ENCODE results near the gene KIAA1586. TPM values are rescaled to one million over a fixed set of nuclear protein-coding genes. Genes with fewer than 3 reads are reported as not detected.
A peak's percentile ranks its signal among the peaks of the same experiment; 100 is the strongest.
"Not testable (repeated sequence)": the region's sequence is repeated elsewhere in the genome, so short reads cannot be mapped to it uniquely, and the experiment has no call there.

KIAA1586 gene
- 10 to 100 TPM; 15.2 to 16.5 TPM for total RNA-seq
- 1 to 10 TPM; 3.3 to 6.1 TPM for polyA plus RNA-seq
- long read RNA-seq, donor 1, transcript KIAA1586-201 (4 exons, 2,933 nt): major isoform, 5 of 10 reads
- long read RNA-seq, donor 1, partial matches to known transcripts: 2 of 10 reads
- long read RNA-seq, donor 1, other reads (novel, unspliced or antisense): 2 of 10 reads
- long read RNA-seq, donor 2, partial matches to known transcripts: 0 of 3 reads
- long read RNA-seq, donor 2, other reads (novel, unspliced or antisense): 0 of 3 reads

DNA sequence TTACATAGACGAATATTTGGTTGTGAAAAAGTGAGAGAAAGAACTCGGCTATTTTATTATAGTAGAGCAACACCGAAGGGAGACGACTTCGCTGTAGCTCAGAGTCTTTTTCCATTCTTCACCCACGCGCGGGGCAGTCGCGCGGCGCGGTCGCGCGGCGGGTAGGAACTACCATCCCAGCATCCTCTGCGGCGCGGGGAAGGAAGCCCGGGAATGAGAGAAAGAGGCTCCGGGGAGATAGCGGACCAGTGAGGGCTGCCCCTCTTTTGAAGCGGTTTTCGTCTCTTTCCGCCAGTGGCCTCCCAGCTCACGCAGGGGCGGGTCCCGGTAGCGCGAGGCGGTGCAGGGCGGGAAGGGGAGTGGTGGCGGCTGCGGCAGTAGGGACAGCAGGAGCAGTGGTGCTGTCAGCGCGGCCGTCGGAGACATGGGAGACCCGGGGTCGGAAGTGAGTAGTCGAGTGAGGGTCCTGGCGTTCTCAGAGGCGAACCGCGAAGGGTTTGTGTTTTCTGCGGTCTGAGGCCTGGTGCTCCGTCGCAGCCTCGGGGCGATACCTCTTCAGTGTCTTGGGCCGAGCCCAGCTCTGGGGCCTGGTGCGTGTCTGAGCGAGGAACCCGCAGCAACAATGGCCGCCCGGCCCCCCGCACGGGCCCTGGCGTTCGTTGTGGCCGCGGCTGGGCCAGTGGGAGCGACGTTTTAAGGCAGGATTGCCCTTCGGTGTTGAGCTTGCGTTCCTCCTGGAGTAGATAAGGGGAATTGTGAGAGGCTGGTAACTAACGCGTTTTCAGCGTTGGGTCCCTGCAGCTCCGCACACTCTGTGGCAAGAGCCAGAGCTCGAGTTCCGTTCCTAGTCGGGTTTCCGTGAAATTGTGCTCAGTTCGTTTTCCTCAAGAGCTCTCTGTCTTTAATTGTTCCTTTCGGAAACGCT is at the start of gene KIAA1586:
Gene KIAA1586, plus strand, starts transcription at position 362 of the 925 bp plus-strand sequence. Its CDS starts 63 bp downstream, at position 425.
- H3K27me3 ChIP-seq (ENCODE audit: control insufficient read depth in 1 of 2, insufficient read depth in 2 of 2, low read length in 1 of 2); H3K9me3 ChIP-seq (ENCODE audit: control insufficient read depth, low read length); H3K36me3 ChIP-seq (ENCODE audit: control insufficient read depth in 1 of 2, insufficient read depth in 2 of 2, low read length in 1 of 2); H3K27ac ChIP-seq (ENCODE audit: low read depth in 1 of 2, low read length in 2 of 2); H3K4me1 ChIP-seq (ENCODE audit: control insufficient read depth in 1 of 2, insufficient read depth in 2 of 2, low read length in 2 of 2): not testable (repeated sequence)
- ATAC-seq (ENCODE audit: low FRiP score) (peak; percentile 99), DNase-seq (peak; percentile 94 to 95)
- WGBS, 2 donors: 0 to 1% methylated on average over 35 to 47 of the region's 78 CpGs
- intact Hi-C loops (cut with DNase I): loop anchor here in 1 of 2 donors (10.0 kb wide), 1 partner anchor 268 kb away; the partner anchor contains the start of gene PRIM2
- peak within 1 kb of the TSS; percentile 40 to 62 for H3K4me3 ChIP-seq (ENCODE audit: low read length in 2 of 2)

DNA sequence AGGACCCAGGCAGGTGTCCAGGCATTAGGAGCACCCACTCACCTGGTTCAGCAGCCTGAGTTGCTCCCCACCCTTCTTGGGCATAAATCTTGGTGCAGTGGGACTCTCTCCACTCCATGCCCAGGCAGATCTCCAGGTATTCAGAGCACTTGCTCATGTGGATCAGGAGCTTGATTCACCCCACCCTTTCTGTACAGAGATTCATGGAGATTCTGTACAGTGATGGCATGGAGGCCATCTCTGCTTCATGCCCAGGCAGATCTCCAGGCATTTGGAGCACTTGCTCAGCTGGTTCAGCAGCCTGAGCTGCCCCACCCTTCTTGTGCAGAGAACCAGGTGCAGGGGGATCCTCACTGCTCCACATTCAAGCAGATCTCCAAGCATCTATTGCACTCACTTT is 47.4 kb upstream of the KIAA1586 start:
- Histone ChIP-seq H3K4me1 (ENCODE audit: control insufficient read depth in 1 of 2, insufficient read depth in 2 of 2, low read length in 2 of 2) (no peaks in the 10 kb centered on the region), H3K9me3 (ENCODE audit: control insufficient read depth, low read length) (peaks cover 4% of the 10 kb centered on the region), H3K27me3 (ENCODE audit: control insufficient read depth in 1 of 2, insufficient read depth in 2 of 2, low read length in 1 of 2) (no peaks in the 10 kb centered on the region), H3K4me3 (ENCODE audit: low read length in 2 of 2) (no peak overlapping the region), H3K36me3 (ENCODE audit: control insufficient read depth in 1 of 2, insufficient read depth in 2 of 2, low read length in 1 of 2) (no peaks in the 10 kb centered on the region), H3K27ac (ENCODE audit: low read depth in 1 of 2, low read length in 2 of 2) (no peak overlapping the region)
- no peak for DNase-seq
- intact Hi-C loops (cut with DNase I): no loop called here
- no peak for ATAC-seq (ENCODE audit: low FRiP score)

- H3K27me3 ChIP-seq (ENCODE audit: control insufficient read depth in 1 of 2, insufficient read depth in 2 of 2, low read length in 1 of 2); H3K9me3 ChIP-seq (ENCODE audit: control insufficient read depth, low read length); H3K27ac ChIP-seq (ENCODE audit: low read depth in 1 of 2, low read length in 2 of 2); ATAC-seq (ENCODE audit: low FRiP score); H3K4me1 ChIP-seq (ENCODE audit: control insufficient read depth in 1 of 2, insufficient read depth in 2 of 2, low read length in 2 of 2); DNase-seq; H3K36me3 ChIP-seq (ENCODE audit: control insufficient read depth in 1 of 2, insufficient read depth in 2 of 2, low read length in 1 of 2); intact Hi-C loops (cut with DNase I); H3K4me3 ChIP-seq (ENCODE audit: low read length in 2 of 2): not testable (repeated sequence)
- 94 to 96% methylated on average over 18 of the region's 18 CpGs for WGBS, 2 donors
These were observed 46.7 kb upstream of the KIAA1586 start for GRCh38 chr6:56999748-57000147.

DNA sequence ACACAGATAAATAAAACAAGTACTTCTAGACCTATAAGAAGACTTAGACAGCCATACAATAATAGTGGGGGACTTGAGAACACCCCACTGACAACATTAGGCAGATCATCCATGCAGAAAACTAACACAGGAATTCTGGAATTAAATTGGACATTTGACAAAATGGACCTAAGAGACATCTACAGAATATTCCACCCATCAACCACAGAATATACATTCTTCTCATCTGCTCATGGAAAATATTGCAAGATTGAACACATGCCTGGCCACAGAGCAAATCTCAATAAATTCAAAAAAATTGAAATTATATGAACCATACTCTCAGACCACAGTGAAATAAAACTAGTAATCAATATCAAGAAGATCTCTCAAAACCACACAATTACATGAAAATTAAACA is 44.3 kb upstream of the KIAA1586 start:
- Histone ChIP-seq H3K27me3 (ENCODE audit: control insufficient read depth in 1 of 2, insufficient read depth in 2 of 2, low read length in 1 of 2) (no peaks in the 10 kb centered on the region), H3K36me3 (ENCODE audit: control insufficient read depth in 1 of 2, insufficient read depth in 2 of 2, low read length in 1 of 2) (no peaks in the 10 kb centered on the region), H3K4me3 (ENCODE audit: low read length in 2 of 2) (no peak overlapping the region), H3K4me1 (ENCODE audit: control insufficient read depth in 1 of 2, insufficient read depth in 2 of 2, low read length in 2 of 2) (no peaks in the 10 kb centered on the region), H3K9me3 (ENCODE audit: control insufficient read depth, low read length) (peaks cover 4% of the 10 kb centered on the region), H3K27ac (ENCODE audit: low read depth in 1 of 2, low read length in 2 of 2) (no peak overlapping the region)
- DNase-seq (no peak), ATAC-seq (ENCODE audit: low FRiP score) (no peak)
- intact Hi-C loops (cut with DNase I): no loop called here

GRCh38 chr6:57004292-57004691 is 42.2 kb upstream of the KIAA1586 start:
- WGBS, 2 donors: 94 to 95% methylated on average over 14 of the region's 14 CpGs

DNA sequence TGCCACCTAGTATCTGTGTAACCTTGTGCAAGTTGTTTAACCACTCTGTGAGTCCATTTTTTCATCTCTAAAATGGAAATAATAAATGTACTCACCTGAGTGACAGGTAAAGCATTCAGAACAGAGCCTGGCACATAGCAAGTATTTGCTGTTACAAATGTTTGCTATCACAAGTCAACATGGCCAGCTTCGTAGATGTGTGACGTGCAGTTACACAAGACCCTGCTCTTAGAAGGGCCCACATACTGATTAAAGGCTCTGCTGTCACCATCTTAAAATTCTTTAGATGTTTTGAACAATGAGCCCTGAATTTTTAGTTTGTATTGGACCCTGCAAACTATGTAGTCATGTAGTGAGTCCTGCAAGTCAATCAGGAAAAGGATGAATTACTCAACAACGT is 40.4 kb upstream of the KIAA1586 start:
- WGBS, 2 donors: 43 to 51% methylated on average over 3 of the region's 3 CpGs
- Histone ChIP-seq H3K9me3 (ENCODE audit: control insufficient read depth, low read length) (no peaks in the 10 kb centered on the region), H3K27ac (ENCODE audit: low read depth in 1 of 2, low read length in 2 of 2) (no peak overlapping the region), H3K27me3 (ENCODE audit: control insufficient read depth in 1 of 2, insufficient read depth in 2 of 2, low read length in 1 of 2) (no peaks in the 10 kb centered on the region), H3K36me3 (ENCODE audit: control insufficient read depth in 1 of 2, insufficient read depth in 2 of 2, low read length in 1 of 2) (no peaks in the 10 kb centered on the region), H3K4me3 (ENCODE audit: low read length in 2 of 2) (no peak overlapping the region), H3K4me1 (ENCODE audit: control insufficient read depth in 1 of 2, insufficient read depth in 2 of 2, low read length in 2 of 2) (no peaks in the 10 kb centered on the region)
- DNase-seq (no peak), ATAC-seq (ENCODE audit: low FRiP score) (no peak)
- intact Hi-C loops (cut with DNase I): no loop called here

More at GRCh38 chr6:57004292-57004691, 42.2 kb upstream of the KIAA1586 start:
- intact Hi-C loops (cut with DNase I): no loop called here
- H3K27me3 ChIP-seq (ENCODE audit: control insufficient read depth in 1 of 2, insufficient read depth in 2 of 2, low read length in 1 of 2): no peaks in the 10 kb centered on the region
- no peaks in the 10 kb centered on the region for H3K36me3 ChIP-seq (ENCODE audit: control insufficient read depth in 1 of 2, insufficient read depth in 2 of 2, low read length in 1 of 2)
- no peaks in the 10 kb centered on the region for H3K4me1 ChIP-seq (ENCODE audit: control insufficient read depth in 1 of 2, insufficient read depth in 2 of 2, low read length in 2 of 2)
- H3K4me3 ChIP-seq (ENCODE audit: low read length in 2 of 2): no peak overlapping the region
- H3K27ac ChIP-seq (ENCODE audit: low read depth in 1 of 2, low read length in 2 of 2): no peak overlapping the region
- no peaks in the 10 kb centered on the region for H3K9me3 ChIP-seq (ENCODE audit: control insufficient read depth, low read length)
- DNase-seq: no peak
- ATAC-seq (ENCODE audit: low FRiP score): no peak

GRCh38 chr6:57008069-57008468 is 38.4 kb upstream of the KIAA1586 start:
- H3K27ac ChIP-seq (ENCODE audit: low read depth in 1 of 2, low read length in 2 of 2); H3K4me3 ChIP-seq (ENCODE audit: low read length in 2 of 2); H3K4me1 ChIP-seq (ENCODE audit: control insufficient read depth in 1 of 2, insufficient read depth in 2 of 2, low read length in 2 of 2); DNase-seq; H3K27me3 ChIP-seq (ENCODE audit: control insufficient read depth in 1 of 2, insufficient read depth in 2 of 2, low read length in 1 of 2); ATAC-seq (ENCODE audit: low FRiP score); H3K36me3 ChIP-seq (ENCODE audit: control insufficient read depth in 1 of 2, insufficient read depth in 2 of 2, low read length in 1 of 2); intact Hi-C loops (cut with DNase I); H3K9me3 ChIP-seq (ENCODE audit: control insufficient read depth, low read length): not testable (repeated sequence)
- WGBS, 2 donors: 85 to 88% methylated on average over 2 of the region's 2 CpGs

- Histone ChIP-seq H3K4me1 (ENCODE audit: control insufficient read depth in 1 of 2, insufficient read depth in 2 of 2, low read length in 2 of 2) (no peaks in the 10 kb centered on the region), H3K9me3 (ENCODE audit: control insufficient read depth, low read length) (no peaks in the 10 kb centered on the region), H3K27ac (ENCODE audit: low read depth in 1 of 2, low read length in 2 of 2) (no peak overlapping the region), H3K4me3 (ENCODE audit: low read length in 2 of 2) (no peak overlapping the region), H3K27me3 (ENCODE audit: control insufficient read depth in 1 of 2, insufficient read depth in 2 of 2, low read length in 1 of 2) (no peaks in the 10 kb centered on the region), H3K36me3 (ENCODE audit: control insufficient read depth in 1 of 2, insufficient read depth in 2 of 2, low read length in 1 of 2) (no peaks in the 10 kb centered on the region)
- WGBS, 2 donors: 33 to 38% methylated on average over 4 of the region's 4 CpGs
- no peak for ATAC-seq (ENCODE audit: low FRiP score)
- no peak for DNase-seq
- intact Hi-C loops (cut with DNase I): no loop called here
These were observed 33.0 kb upstream of the KIAA1586 start for GRCh38 chr6:57013521-57013926.

- DNase-seq (no peak), ATAC-seq (ENCODE audit: low FRiP score) (no peak)
- intact Hi-C loops (cut with DNase I): no loop called here
- no peaks in the 10 kb centered on the region for H3K9me3 ChIP-seq (ENCODE audit: control insufficient read depth, low read length)
- WGBS, 2 donors: 49 to 51% methylated on average over 3 of the region's 3 CpGs
- no peaks in the 10 kb centered on the region for H3K36me3 ChIP-seq (ENCODE audit: control insufficient read depth in 1 of 2, insufficient read depth in 2 of 2, low read length in 1 of 2)
- no peaks in the 10 kb centered on the region for H3K4me1 ChIP-seq (ENCODE audit: control insufficient read depth in 1 of 2, insufficient read depth in 2 of 2, low read length in 2 of 2)
- no peaks in the 10 kb centered on the region for H3K27me3 ChIP-seq (ENCODE audit: control insufficient read depth in 1 of 2, insufficient read depth in 2 of 2, low read length in 1 of 2)
- H3K4me3 ChIP-seq (ENCODE audit: low read length in 2 of 2): no peak overlapping the region
- no peak overlapping the region for H3K27ac ChIP-seq (ENCODE audit: low read depth in 1 of 2, low read length in 2 of 2)
These were observed 29.4 kb upstream of the KIAA1586 start for GRCh38 chr6:57017069-57017468.
